NCI-H345 treated with DMSO at 0.1 percent for 48 hours (cell line): ENCODE measurements around the gene ARHGAP6.
"Not testable (repeated sequence)": the region's sequence is repeated elsewhere in the genome, so short reads cannot be mapped to it uniquely, and the experiment has no call there.

ENCODE experiments used
- DNase-seq: peaks from one replicate; lab custom pipeline; 2025; ENCODE audit not compliant: unreplicated experiment; lab: John Stamatoyannopoulos, UW

ARHGAP6 gene

DNA sequence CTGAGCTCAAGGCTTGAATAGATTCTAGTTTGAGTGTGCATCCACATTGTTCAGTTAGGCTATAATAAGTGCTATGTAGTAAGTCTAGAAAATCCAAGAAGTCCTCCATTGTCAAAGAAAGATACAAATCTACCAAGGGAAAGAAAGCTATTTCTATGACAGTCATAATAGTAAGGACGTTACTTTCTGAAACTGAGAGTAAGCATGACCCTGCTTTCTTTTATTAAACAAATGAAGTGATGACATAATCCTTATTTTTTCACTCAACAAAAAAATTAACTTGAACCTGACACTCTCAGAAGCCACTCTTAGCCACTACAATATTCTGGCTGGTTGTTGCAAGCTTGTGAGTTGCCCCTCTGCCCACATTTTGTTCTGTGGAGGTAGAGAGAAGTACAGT lies 406.3 kb downstream of the ARHGAP6 start:
- no peak for DNase-seq

DNA sequence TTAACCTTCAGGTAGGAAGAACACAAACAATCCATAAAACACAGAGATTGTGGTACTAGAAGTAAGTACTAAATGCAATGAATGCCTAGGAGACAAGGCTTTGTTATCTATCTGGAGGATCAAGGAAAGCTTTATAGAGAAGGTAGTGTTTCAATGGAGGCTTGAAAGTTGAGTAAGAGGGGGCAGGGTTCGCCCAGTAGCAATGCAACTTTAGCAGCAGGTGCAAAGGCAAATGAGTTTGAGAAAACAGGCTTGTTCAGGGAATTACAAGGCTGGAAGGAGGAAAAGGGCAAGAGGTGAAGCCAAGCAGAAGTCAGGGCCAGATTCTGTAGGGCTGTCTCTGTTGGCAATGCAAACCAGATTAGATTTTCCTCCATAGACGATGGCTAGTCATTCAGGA lies 408.0 kb downstream of the ARHGAP6 start:
- no peak for DNase-seq

DNA sequence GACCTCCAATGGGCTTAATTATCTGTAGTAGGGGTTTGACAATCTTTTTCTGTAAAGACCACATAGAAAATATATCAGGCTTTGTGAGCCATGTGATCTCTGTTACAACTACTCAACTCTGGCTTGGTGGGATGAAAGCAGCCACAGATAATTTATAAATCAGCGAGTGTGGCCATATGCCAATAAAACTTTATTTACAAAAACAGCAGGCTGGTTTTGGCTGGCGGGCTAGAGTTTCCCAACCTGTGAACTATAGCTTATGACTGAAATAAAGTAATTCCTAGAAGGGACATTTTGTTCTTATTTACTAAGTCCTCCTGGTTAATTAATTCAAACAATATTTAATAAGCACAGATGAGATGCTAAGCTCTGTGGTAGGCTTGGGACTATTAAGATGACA lies 408.4 kb downstream of the ARHGAP6 start:
- DNase-seq, result no peak

DNA sequence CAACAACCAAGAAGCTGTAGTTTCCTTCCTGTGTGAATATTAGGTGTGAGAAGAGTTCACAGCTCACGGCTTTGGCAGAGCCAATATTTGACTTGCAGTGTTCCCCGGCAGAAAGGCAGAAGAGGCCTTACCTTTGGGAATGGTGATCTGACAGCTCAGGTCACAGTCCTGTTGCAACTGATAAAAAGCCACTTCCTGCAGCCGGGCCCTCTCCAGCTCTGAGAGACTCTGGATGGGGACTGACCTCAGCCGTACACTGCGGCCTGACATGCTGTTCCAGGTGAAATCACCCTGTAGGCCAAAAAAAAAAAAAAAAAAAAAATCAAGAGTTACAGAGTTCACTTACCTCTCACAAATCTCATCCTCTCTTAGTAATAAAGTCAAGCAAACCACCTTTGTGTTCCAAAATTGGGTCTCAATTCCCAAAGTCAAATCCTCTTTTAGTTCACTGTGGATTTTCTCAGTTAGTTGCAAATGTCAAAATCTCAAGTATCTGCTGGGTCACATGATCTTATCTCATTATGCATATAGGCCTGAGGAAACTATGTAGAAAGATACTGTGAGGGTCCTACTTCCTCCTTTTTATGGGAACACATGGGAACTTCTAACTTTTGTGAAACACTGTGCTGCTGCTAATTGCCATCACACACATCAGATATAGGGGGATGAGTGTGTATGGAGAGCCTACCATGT lies 411.2 kb downstream of the ARHGAP6 start:
- DNase-seq, result no peak

DNA sequence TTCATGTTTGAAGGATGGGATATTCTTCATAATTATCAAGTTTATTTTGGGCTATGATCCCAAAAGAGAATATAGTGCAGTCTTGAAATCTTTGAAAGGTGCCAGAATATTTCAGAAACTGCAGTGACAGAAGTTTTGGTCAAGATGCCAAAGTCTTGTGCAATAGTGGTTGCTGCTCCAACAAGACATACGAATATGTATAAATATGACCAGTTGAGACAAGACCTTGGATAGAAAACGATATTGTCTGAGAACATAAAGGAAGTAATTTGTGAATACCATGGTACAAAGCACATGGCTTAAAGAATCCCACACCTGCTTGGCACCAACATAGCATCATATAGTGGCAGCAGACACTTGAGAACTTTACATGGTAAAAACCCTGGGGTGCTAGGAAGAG lies 421.1 kb downstream of the ARHGAP6 start:
- no peak for DNase-seq

DNA sequence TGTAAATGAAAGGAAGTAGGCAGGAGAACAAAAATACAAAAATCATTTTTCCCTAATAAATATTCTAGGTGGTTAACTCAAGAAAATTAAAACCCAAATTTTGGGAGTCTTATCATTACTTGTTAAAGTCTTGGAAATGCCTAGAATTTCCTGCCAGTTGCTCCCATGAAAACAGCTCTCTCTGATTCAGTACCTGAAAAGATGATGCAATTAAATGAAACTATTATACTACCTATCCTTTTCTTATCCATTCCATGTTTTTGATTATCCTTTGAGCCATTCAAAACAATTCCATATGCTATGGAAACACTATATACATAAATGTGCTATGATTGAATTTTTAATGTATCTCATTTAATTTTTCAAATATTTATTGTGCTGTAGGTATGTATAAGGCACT lies 423.0 kb downstream of the ARHGAP6 start:
- no peak for DNase-seq

DNA sequence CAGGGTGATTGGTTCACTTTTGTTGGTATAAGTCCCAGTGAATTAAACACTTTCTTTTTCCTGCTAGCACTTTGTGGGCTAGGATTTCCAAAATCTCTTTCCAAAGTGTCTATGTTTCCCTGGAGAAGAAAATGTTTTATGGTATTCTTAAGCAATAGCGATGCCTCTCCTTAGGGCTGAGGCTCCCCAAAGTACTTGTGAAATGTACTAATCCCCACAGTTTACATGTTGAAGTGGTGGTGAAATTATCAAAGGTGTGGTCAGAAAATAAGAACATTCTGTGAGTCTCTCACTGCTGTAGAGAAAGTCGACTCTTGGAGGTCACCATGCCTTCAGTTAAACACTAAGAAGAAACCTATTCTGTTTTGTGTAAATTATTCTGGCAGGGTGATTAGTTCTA lies 424.0 kb downstream of the ARHGAP6 start:
- no peak for DNase-seq

DNA sequence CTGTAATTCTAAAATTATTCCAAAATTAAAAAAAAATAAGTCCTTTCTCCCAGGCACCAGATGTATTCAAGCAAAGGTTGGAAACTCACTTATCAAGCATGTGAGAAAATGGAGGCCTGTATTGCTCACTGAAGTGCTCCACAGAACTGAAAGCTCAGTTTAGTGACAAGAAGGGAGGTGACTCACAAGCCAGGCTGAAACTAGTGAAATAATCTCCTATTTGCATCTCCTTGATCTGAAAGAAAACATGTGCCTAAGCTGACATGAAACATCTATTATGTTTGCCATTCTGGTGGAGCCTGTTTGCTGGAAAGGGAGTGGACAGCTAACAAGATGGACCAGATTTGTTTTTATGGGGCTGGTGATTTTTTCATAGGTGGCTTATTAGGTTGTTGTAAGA lies 426.5 kb downstream of the ARHGAP6 start:
- DNase-seq, result no peak

DNA sequence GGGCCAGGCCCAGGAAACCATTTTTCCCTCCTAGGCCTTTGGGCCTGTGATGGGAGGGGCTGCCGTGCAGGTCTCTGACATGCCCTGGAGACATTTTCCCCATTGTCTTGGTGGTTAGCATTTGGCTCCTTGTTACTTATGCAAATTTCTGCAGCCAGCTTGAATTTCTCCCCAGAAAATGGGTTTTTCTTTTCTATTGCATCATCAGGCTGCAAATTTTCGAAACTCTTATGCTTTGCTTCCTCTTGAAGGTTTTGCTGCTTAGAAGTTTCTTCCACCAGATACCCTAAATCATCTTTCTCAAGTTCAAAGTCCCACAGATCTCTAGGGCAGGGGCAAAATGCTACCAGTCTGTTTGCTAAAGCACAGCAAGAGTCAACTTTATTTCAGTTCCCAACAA lies 430.3 kb downstream of the ARHGAP6 start:
- not testable (repeated sequence) for DNase-seq

DNA sequence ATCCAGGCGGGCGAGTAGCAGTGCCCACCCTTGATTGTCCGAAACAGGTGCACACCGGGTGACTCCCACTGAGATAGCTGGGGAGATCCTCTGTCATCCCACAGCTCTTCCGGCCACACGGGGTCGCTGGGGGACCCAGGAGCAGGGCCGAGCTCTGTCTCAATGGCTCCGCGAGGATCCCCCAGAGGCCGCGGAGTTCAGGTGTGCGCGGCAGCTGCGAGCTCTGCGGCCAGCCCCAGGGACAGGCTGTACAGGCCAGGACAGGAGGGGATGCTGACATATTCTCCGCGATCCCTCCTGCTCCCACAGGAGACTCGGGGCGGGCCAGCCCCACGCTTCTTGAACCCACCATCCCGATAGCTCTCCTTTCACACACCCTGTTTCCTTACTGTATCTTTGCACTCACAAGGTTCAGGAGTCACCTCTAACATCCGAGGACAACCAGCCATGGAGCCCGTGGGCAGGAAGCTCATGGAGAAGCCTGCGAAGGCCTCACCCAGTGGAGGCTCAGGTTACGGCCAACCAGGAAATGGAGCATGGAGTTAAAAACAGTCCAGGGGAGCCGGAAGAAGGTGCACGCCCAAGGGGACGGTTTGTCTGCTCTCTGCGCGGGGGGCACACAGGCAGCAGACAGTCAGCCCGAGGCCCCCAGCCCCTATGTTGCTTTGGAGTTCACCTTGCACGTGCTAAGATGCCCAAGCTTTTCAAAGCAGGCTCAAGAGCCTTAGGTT lies 450.4 kb downstream of the ARHGAP6 start:
- no peak for DNase-seq

DNA sequence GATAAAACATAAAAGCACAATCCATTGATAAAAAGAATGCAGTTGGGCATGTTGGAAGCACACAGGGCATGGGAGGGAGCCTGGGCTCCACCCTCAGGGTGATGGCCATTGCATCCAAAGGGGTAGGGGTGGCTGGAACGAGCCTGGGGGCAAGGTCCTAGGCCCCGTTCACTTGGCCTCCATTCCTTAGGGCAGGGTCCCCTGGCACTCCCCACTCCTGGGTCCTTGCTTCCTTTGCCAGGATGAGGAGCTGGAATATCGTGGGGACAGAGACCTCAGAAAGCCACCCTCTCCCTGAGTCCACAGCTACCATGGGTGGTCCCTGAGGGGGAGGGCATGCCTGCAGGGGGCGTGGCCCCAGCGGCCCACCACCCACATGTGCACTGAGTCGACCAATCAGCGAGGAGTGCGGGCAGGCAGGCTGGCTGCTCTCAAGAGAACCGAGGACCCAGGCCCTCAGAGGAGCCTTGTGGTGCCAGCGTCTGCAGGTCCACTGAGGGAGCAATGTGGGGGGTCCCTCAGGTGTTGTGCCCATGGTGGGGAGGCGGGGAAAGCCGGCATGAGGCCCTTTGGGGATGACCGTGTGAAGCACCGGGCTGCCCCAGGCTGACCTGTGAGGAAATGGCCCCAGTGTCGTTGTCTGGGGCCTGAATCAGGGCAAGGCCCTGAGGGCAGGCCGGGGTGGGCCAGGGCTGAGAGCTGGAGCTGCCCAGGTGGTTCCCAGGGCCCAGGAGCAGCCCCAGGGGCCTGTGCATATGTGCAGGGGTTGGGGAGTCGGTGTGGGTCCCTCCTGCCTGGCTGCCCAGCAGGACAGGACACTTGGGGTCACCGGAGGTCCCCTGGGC lies 451.2 kb downstream of the ARHGAP6 start:
- DNase-seq, result no peak

DNA sequence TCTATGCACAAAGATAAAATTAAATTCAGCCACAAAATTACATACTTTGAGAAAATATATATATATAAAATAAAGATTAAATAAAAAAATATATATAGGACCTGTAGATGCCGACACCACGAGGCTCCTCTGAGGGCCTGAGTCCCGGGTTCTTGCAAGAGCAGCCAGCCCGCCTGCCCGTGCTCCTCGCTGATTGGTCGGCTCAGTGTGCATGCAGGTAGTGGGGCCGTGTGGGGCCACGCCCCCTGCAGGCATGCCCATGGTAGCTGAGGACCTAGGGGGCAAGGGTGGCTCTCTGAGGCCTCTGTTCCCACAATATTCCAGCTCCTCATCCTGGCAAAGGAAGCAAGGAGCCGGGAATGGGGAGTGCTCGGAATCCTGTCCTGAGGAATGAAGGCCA lies 453.0 kb downstream of the ARHGAP6 start:
- no peak for DNase-seq

DNA sequence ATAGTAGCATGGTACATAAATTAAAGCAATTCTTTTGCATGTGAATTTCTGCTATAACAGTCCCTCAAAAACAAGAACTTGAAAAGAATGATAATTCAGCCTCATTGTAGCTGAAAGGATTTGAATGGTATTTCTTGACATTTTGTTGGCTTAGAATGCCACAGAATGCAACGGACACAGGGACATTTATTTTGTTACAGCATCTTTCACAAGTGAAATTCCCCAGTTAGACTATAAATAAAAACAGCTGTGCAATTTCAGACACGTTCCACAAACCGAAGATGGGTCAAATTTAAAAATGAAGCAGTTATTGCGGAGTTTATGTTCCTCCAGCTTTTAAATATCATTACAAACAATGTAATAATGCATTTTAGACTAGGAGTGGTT lies 455.3 kb downstream of the ARHGAP6 start:
- no peak for DNase-seq

DNA sequence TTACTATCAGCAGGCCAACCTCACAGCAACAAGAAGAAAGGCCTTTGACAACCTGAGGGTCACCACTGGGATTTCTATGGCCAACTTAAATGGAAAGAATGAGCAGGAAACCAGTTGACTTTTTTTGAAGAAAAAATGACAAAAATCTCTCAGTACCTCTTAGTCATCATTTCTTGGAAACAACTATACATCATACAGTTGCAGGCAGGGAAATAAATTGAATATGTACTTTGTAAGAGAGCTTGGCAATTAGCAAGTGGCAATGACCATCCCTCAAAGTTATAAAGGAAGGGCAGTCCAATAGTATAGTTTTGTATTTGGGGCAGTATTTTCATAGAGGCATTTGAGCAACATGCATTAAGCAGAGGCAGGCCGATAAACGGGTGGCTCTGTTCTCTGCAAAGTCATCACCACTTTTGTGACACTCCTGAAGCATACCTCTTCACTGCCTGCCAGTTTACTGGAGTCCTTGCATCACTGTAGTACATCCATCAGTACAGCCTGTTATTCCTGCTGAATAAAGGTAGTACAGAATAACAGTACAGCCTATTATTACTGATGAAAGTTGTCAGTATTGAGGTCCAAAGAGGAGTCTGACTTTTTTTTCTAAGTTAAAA lies 455.8 kb downstream of the ARHGAP6 start:
- DNase-seq, result no peak

DNA sequence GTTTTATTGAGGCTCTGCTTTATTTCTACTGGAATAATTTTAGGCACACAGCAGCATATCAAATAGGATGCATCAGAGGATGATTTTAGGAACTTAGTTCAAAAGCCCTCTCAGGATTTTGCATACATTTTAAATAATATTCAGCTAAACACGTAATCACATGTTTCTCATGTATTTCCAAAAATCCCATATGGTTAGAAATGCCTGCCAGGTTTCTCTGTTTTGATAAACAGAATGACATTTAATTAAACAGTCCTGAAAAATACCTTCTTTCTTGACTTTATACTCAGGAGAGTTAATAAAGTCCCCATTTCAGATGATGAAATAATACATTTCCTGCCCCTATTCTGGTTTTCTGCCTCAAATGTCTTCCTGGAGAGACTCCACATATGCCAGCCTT lies 459.0 kb downstream of the ARHGAP6 start:
- no peak for DNase-seq

DNA sequence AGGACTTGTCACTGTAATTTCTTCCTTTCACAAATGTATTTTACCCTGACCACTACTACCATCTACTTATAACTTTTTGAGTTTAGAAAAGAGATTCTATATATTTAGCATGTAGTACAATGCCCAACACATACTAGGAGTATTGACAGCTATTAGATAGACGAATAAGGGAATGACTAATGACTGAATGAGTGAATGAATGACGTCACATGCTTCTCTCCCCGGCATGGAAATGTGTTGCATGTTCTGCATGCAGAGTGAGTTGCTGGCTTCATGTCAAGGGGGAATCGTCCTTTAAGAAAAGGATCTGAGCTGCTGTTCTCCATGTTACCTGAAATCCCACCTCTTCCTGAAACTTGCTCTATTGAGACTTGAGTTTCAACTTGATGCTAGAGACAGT lies 459.9 kb downstream of the ARHGAP6 start:
- DNase-seq, result no peak

DNA sequence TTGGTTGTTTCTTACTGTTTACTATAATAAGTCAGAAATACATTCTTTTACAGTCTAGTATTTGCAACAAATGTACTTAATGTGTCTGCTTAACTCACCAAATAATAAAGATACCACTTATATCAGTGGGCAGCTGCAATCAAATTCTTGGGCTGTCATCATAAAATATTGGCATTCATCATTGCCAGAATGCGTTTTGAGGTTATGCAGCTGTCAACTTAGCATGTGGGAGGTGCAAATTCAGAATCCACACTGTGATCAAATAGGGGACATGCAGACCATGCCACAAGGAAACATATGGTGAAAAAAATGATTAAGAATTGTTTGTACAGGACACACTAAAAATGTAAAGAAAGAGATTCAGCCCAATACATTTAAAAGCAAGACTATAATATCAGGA lies 468.0 kb downstream of the ARHGAP6 start:
- DNase-seq, result no peak

DNA sequence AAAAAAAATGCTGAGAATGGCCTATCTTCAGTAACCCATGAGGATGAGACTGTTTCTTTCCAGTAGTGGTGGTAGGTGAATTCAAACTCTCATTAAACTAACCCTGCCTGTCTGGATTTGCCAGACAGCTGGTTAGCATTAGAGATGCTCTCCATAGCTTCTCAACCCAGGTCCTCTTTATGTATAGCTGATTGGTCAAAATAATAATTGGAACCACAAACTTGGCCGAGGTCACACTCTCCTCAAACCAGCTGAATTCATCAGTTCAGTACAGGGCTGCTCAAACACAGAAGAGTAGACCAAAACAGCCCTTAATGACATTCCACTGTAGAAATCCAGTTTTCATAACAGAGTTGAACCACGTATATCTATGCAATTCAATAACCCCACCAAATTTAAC lies 469.2 kb downstream of the ARHGAP6 start:
- no peak for DNase-seq

DNA sequence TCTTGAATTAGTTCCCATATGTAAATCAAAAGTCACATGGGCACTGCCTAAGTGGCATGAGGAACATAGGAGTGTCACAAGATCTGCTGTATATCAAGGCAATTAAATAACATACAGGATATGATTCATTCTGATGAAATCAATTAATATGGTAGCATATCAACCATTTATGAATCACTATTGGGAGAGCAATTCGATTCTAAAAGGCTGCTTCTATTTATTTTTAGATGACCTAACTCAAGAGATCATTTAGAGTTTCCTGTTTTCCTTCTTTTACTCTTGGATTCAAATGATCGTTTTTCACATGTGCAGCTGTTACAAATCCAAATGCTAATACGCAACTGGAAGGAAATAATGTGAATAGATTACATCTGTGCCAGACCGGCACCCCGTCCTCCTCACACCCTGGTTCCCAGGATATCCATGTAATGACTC lies 472.7 kb downstream of the ARHGAP6 start:
- DNase-seq, result no peak

DNA sequence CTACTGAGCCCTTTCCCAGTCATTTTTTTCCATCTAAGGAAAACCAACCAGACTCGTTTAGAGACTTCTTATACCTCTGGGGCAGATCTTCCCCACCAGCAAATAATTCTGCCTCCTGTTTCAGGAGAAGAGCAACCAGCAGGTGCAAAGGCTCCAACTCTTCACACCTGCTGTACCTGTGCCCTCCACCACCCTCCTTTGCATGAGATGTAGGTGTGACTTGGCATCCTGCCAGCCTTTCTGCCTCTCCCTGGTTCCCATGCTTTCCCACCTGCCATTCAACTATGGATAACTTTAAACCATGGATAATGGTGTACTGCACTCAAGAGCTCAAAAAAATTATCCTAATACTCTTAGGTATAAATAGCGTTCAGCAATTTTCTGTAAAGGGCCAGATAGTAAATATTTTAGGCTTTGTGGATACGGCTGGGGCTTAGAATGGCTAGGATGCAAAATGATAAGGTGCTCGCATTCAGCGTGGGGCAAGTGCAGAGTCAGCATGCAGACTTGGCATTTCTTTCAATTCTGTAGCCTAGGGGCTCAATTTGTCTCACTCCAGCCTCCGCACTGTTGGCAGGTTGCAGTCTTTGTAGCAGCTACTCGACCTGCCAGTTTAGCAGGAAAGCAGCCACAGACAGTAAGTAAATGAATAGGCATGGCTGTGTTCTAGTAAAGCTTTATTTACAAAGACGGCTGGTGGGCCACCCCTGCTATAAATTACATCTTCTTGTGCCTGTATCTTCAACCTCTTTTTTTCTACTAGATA lies 474.8 kb downstream of the ARHGAP6 start:
- peak; percentile 95 for DNase-seq

DNA sequence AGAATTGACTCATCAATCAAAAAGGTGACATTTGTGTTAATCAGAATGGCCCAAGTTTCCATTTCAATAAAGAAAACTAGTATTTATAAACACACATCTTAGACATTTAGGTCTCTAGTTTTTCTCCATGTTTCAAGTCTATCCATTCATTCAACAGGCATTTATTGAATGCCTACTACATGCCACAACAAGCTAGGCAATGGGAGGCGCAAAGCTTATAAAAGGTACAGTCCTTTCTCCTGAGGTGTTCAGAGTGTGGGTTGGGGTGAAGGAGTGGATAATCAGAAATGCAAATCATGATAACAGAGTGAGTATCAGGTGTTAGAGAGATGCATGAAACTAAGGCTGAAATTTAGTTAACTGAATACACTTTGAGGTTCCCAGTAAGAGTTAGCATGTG lies 476.6 kb downstream of the ARHGAP6 start:
- no peak for DNase-seq
